ENCODE data around the gene PCDHGA1. TPM values are rescaled to one million over a fixed set of nuclear protein-coding genes. Genes with fewer than 3 reads are reported as not detected.
"Not testable (repeated sequence)": the region's sequence is repeated elsewhere in the genome, so short reads cannot be mapped to it uniquely, and the experiment has no call there.

Gene PCDHGA1
- total RNA-seq, 1 donor from 2014 or later = 1.5 TPM

- no peaks in the 10 kb centered on the region for H3K79me2 ChIP-seq (ENCODE audit: low read depth)
- DNase-seq (ENCODE audit: low spot score) = no peak
- TF ChIP-seq EZH2 (IDR thresholded peaks at IDR 0.05) = no peak
- TF ChIP-seq, protein P1, sequence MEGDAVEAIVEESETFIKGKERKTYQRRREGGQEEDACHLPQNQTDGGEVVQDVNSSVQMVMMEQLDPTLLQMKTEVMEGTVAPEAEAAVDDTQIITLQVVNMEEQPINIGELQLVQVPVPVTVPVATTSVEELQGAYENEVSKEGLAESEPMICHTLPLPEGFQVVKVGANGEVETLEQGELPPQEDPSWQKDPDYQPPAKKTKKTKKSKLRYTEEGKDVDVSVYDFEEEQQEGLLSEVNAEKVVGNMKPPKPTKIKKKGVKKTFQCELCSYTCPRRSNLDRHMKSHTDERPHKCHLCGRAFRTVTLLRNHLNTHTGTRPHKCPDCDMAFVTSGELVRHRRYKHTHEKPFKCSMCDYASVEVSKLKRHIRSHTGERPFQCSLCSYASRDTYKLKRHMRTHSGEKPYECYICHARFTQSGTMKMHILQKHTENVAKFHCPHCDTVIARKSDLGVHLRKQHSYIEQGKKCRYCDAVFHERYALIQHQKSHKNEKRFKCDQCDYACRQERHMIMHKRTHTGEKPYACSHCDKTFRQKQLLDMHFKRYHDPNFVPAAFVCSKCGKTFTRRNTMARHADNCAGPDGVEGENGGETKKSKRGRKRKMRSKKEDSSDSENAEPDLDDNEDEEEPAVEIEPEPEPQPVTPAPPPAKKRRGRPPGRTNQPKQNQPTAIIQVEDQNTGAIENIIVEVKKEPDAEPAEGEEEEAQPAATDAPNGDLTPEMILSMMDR (IDR thresholded peaks at IDR 0.05) = no peak
- TF ChIP-seq EZH2phosphoT487 (IDR thresholded peaks at IDR 0.05) = no peak
- H3K36me3 ChIP-seq = no peaks in the 10 kb centered on the region
- H3K9ac ChIP-seq = no peak overlapping the region
- Mint-ChIP-seq H3K9me3 (peaks cover 54% of the 10 kb centered on the region), H3K36me3 (peaks cover 4% of the 10 kb centered on the region), H3K27me3 (ENCODE audit: insufficient read depth, low read depth) (peaks cover 3% of the 10 kb centered on the region), H3K27ac (no peak overlapping the region), H3K4me1 (no peaks in the 10 kb centered on the region), H3K4me3 (no peak overlapping the region)
- H3K9me3 ChIP-seq (ENCODE audit: low read depth) = peaks cover 10% of the 10 kb centered on the region
- H3K4me2 ChIP-seq = no peak overlapping the region
- H3K27me3 ChIP-seq = no peaks in the 10 kb centered on the region
- H3K4me3 ChIP-seq = no peak overlapping the region
- H3F3A ChIP-seq (ENCODE audit: low read depth) = no peaks in the 10 kb centered on the region
- H3K27ac ChIP-seq = no peak overlapping the region
- no peaks in the 10 kb centered on the region for H4K20me1 ChIP-seq (ENCODE audit: low read depth)
- no peaks in the 10 kb centered on the region for H3K4me1 ChIP-seq
- H2AFZ ChIP-seq (replicated peaks) = no peak overlapping the region
These were observed 15.0 kb downstream of the PCDHGA1 start for GRCh38 chr5:141345327-141345726.

GRCh38 chr5:141346017-141346416 is 15.7 kb downstream of the PCDHGA1 start:
- H3K9ac ChIP-seq; H3K27ac Mint-ChIP-seq; H3K27me3 Mint-ChIP-seq (ENCODE audit: insufficient read depth, low read depth); H3K36me3 ChIP-seq; H3K4me1 Mint-ChIP-seq; H4K20me1 ChIP-seq (ENCODE audit: low read depth); H3K36me3 Mint-ChIP-seq; H3K27me3 ChIP-seq; H3F3A ChIP-seq (ENCODE audit: low read depth); H3K4me3 Mint-ChIP-seq; H3K4me2 ChIP-seq; H3K27ac ChIP-seq; H3K4me1 ChIP-seq; H3K79me2 ChIP-seq (ENCODE audit: low read depth); H3K4me3 ChIP-seq; H2AFZ ChIP-seq (replicated peaks); DNase-seq (ENCODE audit: low spot score): not testable (repeated sequence)
- H3K9me3 ChIP-seq (ENCODE audit: low read depth) = peaks cover 10% of the 10 kb centered on the region
- H3K9me3 Mint-ChIP-seq = peaks cover 60% of the 10 kb centered on the region

DNA sequence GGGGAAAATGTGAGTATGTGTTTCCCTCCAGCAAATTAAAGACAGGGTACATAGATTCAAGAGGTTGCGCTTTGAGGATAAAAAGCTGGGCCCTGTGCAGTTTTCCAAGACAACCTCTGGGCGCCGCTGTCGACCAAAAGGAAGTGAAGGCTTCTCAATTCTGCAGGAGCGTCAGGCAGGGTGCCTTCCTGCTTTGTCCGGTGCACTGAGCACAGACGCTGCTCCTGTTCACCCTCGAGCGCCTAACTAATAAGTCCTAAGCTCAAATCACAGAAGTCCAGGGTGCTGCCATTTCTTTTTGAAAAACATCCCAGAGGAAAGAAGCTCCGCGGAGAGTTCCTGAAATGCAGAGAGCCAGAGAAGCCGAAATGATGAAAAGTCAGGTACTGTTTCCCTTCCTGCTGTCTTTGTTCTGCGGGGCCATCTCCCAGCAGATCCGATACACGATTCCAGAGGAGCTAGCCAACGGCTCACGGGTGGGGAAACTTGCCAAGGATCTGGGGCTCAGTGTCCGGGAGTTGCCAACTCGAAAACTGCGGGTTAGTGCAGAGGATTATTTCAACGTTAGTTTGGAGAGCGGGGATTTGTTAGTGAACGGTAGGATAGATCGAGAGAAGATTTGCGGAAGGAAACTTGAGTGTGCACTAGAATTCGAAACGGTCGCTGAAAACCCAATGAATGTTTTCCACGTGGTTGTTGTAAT is 19.8 kb downstream of the PCDHGA1 start, which contains the start of gene PCDHGB1:
TSS of gene PCDHGB1 (plus strand) at position 183 of the 703 bp plus-strand sequence. CDS start at position 345, 162 bp downstream.
- DNase-seq (ENCODE audit: low spot score) = peak; percentile 76
- Histone ChIP-seq H3K4me2 (peak within 1 kb of the TSS; percentile 42), H4K20me1 (ENCODE audit: low read depth) (no peaks in the 10 kb centered on the region), H3K36me3 (no peaks in the 10 kb centered on the region), H3K27me3 (no peaks in the 10 kb centered on the region), H3K9ac (no peak within 1 kb of the TSS), H3K79me2 (ENCODE audit: low read depth) (no peaks in the 10 kb centered on the region), H3F3A (ENCODE audit: low read depth) (no peaks in the 10 kb centered on the region), H3K4me3 (peak within 1 kb of the TSS; percentile 0), H3K27ac (no peak within 1 kb of the TSS), H2AFZ (replicated peaks) (peak within 1 kb of the TSS; percentile 99), H3K9me3 (ENCODE audit: low read depth) (peaks cover 5% of the 10 kb centered on the region), H3K4me1 (no peaks in the 10 kb centered on the region)
- TF ChIP-seq, protein P1 (IDR thresholded peaks at IDR 0.05) = peak; percentile 63
- no peak for TF ChIP-seq EZH2 (IDR thresholded peaks at IDR 0.05)
- Mint-ChIP-seq H3K9me3 (peaks cover 53% of the 10 kb centered on the region), H3K4me3 (no peak within 1 kb of the TSS), H3K27me3 (ENCODE audit: insufficient read depth, low read depth) (no peaks in the 10 kb centered on the region), H3K27ac (no peak within 1 kb of the TSS), H3K4me1 (no peaks in the 10 kb centered on the region), H3K36me3 (peaks cover 9% of the 10 kb centered on the region)

DNA sequence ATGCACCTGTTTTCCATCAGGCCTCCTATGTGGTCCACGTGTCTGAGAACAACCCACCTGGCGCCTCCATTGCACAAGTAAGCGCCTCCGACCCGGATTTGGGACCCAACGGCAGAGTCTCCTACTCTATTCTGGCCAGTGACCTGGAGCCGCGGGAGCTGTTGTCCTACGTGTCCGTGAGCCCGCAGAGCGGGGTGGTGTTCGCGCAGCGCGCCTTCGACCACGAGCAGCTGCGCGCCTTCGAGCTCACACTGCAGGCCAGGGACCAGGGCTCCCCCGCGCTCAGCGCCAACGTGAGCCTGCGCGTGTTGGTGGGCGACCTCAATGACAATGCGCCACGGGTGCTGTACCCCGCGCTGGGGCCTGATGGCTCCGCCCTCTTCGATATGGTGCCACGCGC is 21.3 kb downstream of the PCDHGA1 start:
- no peaks in the 10 kb centered on the region for H3K27me3 ChIP-seq
- Mint-ChIP-seq H3K4me3 (no peak overlapping the region), H3K27ac (no peak overlapping the region), H3K4me1 (no peaks in the 10 kb centered on the region), H3K27me3 (ENCODE audit: insufficient read depth, low read depth) (peaks cover 2% of the 10 kb centered on the region), H3K9me3 (peaks cover 56% of the 10 kb centered on the region), H3K36me3 (peaks cover 5% of the 10 kb centered on the region)
- H3K36me3 ChIP-seq = no peaks in the 10 kb centered on the region
- TF ChIP-seq, protein P1 (IDR thresholded peaks at IDR 0.05) = no peak
- no peak for TF ChIP-seq EZH2 (IDR thresholded peaks at IDR 0.05)
- no peak for TF ChIP-seq EZH2phosphoT487 (IDR thresholded peaks at IDR 0.05)
- no peaks in the 10 kb centered on the region for H3F3A ChIP-seq (ENCODE audit: low read depth)
- H3K4me3 ChIP-seq = no peak overlapping the region
- DNase-seq (ENCODE audit: low spot score) = no peak
- no peak overlapping the region for H3K9ac ChIP-seq
- peaks cover 5% of the 10 kb centered on the region for H3K9me3 ChIP-seq (ENCODE audit: low read depth)
- no peak overlapping the region for H3K27ac ChIP-seq
- H2AFZ ChIP-seq (replicated peaks) = no peak overlapping the region
- no peak overlapping the region for H3K4me2 ChIP-seq
- no peaks in the 10 kb centered on the region for H3K4me1 ChIP-seq
- H3K79me2 ChIP-seq (ENCODE audit: low read depth) = no peaks in the 10 kb centered on the region
- H4K20me1 ChIP-seq (ENCODE audit: low read depth) = no peaks in the 10 kb centered on the region
